GM18526 (cell line): ENCODE results near the gene GRIN2A.

Source experiments
- POLR2A ChIP-seq: IDR thresholded peaks from 3 replicates; pipeline ENCODE4 v1.6.1; 2011; ENCODE audit not compliant: insufficient read length; ENCODE audit errors: extremely low read depth

Gene GRIN2A

DNA sequence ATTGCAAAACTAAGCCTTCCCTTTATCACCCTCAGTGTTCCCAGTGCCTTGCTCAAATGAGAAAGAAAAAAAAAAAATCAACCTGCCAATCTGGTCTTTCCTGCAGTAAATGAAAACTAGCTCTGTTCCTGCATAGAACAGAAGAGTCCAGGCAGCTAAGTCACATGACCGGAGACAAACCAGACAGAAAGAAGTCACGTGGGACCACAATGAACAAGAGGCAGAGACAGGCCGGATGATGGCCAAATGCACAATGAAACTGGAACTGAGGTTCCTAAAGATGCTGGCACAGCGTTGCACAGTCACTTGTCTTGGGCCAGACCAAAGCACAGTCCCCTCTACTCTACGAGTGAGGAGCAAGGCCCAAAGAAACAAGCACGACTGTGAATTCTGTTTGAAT is 172.5 kb downstream of the GRIN2A start:
- no peak for TF ChIP-seq POLR2A

DNA sequence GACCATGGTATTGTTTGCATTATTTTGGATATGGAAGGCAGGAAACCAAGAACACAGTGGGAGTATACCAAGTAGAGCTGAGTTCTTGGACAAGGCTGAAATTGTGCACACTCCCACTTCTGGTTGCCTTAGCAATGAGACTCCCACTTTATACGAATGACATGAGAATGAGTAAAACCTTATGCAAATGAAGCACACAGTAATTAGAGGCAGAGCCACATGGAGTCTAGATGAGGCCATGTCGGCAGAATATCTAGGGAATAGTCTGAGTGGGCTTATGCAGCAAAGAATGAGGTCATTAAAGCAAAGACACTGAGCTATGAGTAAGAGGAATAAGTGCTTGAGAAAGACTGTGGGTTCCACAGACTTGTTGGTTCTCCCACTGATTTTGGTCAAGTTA is 178.7 kb downstream of the GRIN2A start:
- no peak for TF ChIP-seq POLR2A

DNA sequence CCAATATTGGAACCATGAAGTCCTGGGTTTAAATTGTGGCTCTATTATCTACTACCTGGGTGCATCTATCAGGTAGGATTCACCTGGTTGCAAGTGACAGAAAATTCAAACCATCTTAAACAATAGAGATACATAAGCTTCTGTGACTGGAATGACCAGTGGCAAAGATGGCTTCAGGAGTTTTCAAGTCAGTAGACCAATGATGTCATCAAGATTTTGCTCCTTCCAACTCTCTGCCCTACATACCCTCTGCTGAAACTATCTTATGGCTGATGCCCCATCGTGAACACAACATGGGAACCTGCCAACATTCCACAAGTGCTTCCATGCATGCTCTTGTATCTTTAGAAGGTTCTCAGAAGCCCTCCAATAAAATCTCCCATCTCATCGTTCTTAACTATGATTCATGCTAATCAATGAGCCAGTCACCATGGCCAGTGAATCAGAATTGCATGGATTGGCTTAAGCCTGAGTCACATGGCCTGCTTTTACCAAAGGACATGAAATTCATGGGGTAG is 180.9 kb downstream of the GRIN2A start:
- TF ChIP-seq POLR2A, result no peak

GRCh38 chr16:9996221-9996620 is 186.0 kb downstream of the GRIN2A start:
- TF ChIP-seq POLR2A, result no peak

DNA sequence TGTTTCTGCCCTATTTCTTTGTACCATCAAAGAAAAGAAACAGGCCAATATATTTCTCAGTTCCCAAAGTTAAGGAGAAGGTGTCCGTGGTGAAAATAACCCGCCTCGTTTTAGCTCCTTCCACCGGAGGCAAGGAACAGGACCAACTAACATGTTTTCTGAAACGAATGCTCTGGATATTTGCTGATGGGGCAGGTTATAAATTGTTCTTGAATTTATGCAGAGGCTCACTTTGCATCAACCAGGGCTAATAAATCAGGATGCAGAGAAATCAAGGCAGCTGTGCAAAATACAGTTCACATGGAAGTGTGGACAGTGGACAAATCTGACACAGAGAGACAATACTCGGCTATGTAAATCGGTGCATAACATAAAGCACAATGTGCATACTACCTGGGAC is 189.8 kb downstream of the GRIN2A start:
- no peak for TF ChIP-seq POLR2A

DNA sequence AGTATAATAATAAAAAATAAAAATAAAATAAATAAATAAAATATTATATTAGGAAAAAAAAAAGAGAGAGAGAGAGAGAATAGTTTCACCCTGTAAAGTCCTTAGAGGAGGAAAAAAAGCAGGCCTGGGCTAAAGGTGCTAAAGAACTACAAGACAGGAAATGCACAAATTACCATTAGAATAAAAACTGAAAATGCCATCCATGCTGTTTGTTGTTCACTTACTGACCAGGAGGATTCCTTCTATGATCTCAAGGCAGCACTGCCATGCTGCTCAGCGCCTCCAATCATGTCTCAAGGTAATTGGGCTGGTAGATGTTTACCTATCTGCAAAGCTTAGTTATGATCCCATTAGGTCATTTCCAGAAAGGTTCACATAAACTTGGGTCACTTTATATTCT is 201.2 kb downstream of the GRIN2A start:
- no peak for TF ChIP-seq POLR2A

- no peak for TF ChIP-seq POLR2A
Observed at GRCh38 chr16:9978160-9978725, 204.0 kb downstream of the GRIN2A start.

- no peak for TF ChIP-seq POLR2A
Observed at GRCh38 chr16:9977333-9977897, 204.8 kb downstream of the GRIN2A start.

DNA sequence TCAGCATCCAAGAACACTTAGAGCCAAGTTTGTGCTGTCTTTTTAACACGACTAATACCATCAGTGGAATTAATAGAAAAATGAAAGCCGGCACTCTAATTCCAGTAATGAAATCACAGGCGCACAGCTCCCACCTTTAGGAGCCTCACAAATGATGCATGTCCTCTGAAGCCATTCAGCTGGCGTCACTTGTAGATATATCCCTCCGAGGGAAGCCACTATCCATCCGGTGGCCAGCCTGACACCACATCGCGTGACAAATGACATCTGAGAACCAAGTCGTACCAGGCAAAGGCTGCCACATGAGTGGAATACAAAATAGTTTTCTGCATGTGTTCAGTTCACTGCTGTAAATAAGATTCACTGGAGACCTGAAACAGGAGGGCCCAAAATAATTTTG is 205.6 kb downstream of the GRIN2A start:
- TF ChIP-seq POLR2A, result no peak

GRCh38 chr16:9971907-9972306 is 210.3 kb downstream of the GRIN2A start:
- TF ChIP-seq POLR2A, result no peak

- TF ChIP-seq POLR2A, result no peak
Observed at GRCh38 chr16:9970796-9971195, 211.4 kb downstream of the GRIN2A start.

- no peak for TF ChIP-seq POLR2A
Observed at GRCh38 chr16:9970244-9970643, 212.0 kb downstream of the GRIN2A start.

DNA sequence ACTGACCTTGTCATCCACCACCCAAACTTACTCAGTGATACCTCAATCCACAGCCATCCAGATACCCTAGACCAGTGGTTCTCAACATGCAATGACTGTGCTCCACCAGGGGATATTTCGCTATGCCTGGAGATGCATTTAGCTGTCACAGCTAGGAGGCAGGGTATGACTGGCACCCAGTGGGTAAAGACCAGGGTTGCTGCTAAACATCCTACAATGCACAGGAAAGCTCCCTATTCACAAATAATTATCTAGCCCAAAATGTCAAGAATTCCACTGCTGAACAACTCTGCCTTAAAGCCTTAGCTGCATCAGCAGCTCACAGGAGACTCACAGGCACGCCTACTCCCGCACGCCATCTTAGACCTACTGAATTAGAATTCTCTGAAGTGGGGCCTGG is 212.6 kb downstream of the GRIN2A start:
- TF ChIP-seq POLR2A, result no peak

DNA sequence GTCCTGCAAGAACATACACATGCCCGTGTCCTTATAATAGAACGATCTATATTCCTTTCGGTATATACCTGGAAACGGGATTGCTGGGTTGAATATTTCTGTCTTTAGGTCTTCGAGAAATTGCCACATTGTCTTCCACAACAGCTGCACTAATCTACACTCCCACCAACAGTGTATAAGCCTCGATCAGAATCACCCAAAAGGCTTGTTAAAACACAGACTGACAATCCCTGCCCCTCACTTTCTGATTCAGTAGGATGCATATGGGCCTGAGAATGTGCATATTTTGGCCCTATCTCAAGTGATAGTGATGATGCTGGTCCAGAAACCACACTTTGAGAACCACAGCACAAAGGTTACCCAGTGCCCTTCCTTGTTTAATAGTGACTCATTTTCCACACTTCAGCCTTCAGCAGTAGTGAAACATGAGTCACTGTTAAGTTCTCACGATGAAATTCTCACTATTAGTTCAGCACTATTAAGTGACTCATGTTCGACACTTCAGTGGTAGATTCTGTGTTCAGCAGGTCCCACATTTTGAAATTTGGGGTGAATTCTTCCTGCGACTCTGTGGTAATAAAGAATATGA is 215.6 kb downstream of the GRIN2A start:
- TF ChIP-seq POLR2A, result no peak

GRCh38 chr16:9965079-9965478 is 217.1 kb downstream of the GRIN2A start:
- TF ChIP-seq POLR2A, result no peak

- no peak for TF ChIP-seq POLR2A
Observed at GRCh38 chr16:9964426-9964825, 217.8 kb downstream of the GRIN2A start.

DNA sequence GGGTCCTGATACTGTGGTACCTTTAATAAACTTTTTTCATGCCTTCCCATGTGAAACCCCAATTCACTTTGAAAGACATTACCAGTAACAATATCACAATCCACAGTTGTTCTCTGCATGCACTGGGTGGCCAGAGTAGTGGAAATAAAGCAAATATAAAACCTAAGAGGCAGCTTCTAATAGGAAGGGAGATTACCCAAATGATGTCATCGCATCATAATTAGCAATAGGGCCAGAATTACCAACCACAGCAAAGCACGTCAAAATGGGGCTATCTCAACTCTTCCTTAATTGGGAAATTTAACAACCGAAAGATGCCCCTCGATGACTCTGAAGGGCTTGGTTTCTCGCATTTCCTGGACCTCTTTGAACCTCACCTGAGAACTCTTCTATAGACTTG is 224.8 kb downstream of the GRIN2A start:
- TF ChIP-seq POLR2A, result no peak
